PC-9 (cell line): ENCODE results near the gene FBN3. TPM values are rescaled to one million over a fixed set of nuclear protein-coding genes. Genes with fewer than 3 reads are reported as not detected.

ENCODE experiments used
- BruUV-seq: library from RNA; stranded (reverse); fragments of 400-500 nt; replicated peaks from 2 replicates; lab custom pipeline; 2021; lab: Mats Ljungman, UMichigan
- CTCF ChIA-PET: fragments of 300-600 bp; sonication (Branson Sonifier 250); formaldehyde crosslinking; loops from one replicate; lab custom pipeline; 2022; ENCODE audit warnings: antibody characterized with exemption; lab: Charles Lee
- POLR2A ChIA-PET: fragments of 300-600 bp; sonication (Branson Sonifier 250); formaldehyde crosslinking; loops from one replicate; lab custom pipeline; 2022; ENCODE audit warnings: antibody characterized with exemption; ENCODE audit not compliant: unreplicated experiment; lab: Charles Lee
- DNase-seq, 2 experiments: peaks; one replicate each; pipeline versions ENCODE4 v3.0.0 to v3.0.0-alpha.2; 2015 to 2022; ENCODE audit warnings: mixed read lengths in 1 of 2
- H2AFZ ChIP-seq: fragments of 200-600 bp; sonication (generic); 2 replicates; pipeline ENCODE4 v1.8.1; 2017; ENCODE audit warnings: antibody characterized with exemption
- H3F3A ChIP-seq: fragments of 200-600 bp; sonication (generic); 2 replicates; pipeline ENCODE4 v1.8.1; 2017; ENCODE audit warnings: antibody characterized with exemption, mild to moderate bottlenecking, low read depth; ENCODE audit not compliant: insufficient read depth
- H3K27ac ChIP-seq: fragments of 200-600 bp; sonication (generic); 2 replicates; pipeline ENCODE4 v1.6.1; 2016; ENCODE audit warnings: mixed run types
- H3K27me3 ChIP-seq: fragments of 200-600 bp; sonication (generic); 2 replicates; pipeline ENCODE4 v1.6.1; 2016; ENCODE audit warnings: low read depth, mixed run types; ENCODE audit not compliant: insufficient read depth
- H3K36me3 ChIP-seq: fragments of 200-600 bp; sonication (generic); 2 replicates; pipeline ENCODE4 v1.6.1; 2016; ENCODE audit warnings: low read depth, mixed run types
- H3K4me1 ChIP-seq: fragments of 200-600 bp; sonication (generic); replicated peaks from 2 replicates; pipeline ENCODE4 v1.6.1; 2016; ENCODE audit warnings: mixed run types; ENCODE audit not compliant: insufficient read depth
- H3K4me2 ChIP-seq: fragments of 200-600 bp; sonication (generic); 2 replicates; pipeline ENCODE4 v1.6.1; 2017; ENCODE audit warnings: mixed run types
- H3K4me3 ChIP-seq: fragments of 200-600 bp; sonication (generic); 2 replicates; pipeline ENCODE4 v1.6.1; 2016; ENCODE audit warnings: mixed run types
- H3K79me2 ChIP-seq: fragments of 200-600 bp; sonication (generic); 2 replicates; pipeline ENCODE4 v1.6.1; 2017; ENCODE audit warnings: low read depth, mixed run types
- H3K9me2 ChIP-seq: fragments of 200-600 bp; sonication (generic); 2 replicates; pipeline ENCODE4 v1.8.1; 2017; ENCODE audit warnings: mild to moderate bottlenecking; ENCODE audit not compliant: insufficient read depth
- H3K9me3 ChIP-seq: fragments of 200-600 bp; sonication (generic); 2 replicates; pipeline ENCODE4 v1.8.1; 2016; ENCODE audit warnings: low read depth; ENCODE audit not compliant: insufficient read depth
- H4K20me1 ChIP-seq: fragments of 200-600 bp; sonication (generic); 2 replicates; pipeline ENCODE4 v1.8.1; 2017; ENCODE audit not compliant: insufficient read depth
- EZH2 ChIP-seq: fragments of 200-600 bp; sonication (generic); IDR thresholded peaks from 2 replicates; pipeline ENCODE4 v1.8.0; 2017; ENCODE audit warnings: antibody characterized with exemption, low read depth
- intact Hi-C: fragments of 100-400 bp; cut with micrococcal nuclease; formaldehyde crosslinking; loops from one replicate; pipeline ENCODE4 v1.10.0; 2022; ENCODE audit not compliant: unreplicated experiment
- total RNA-seq: library from RNA; stranded (reverse); gene quantifications from 2 replicates; pipeline ENCODE4 v1.2.3, GENCODE V29; 2021
- TF ChIP-seq, protein P1 (sequence below): fragments of 200-600 bp; sonication (generic); conservative IDR thresholded peaks from 2 replicates; pipeline ENCODE4 v1.6.1; 2017; ENCODE audit warnings: mixed run types, antibody characterized with exemption, mild to moderate bottlenecking, moderate library complexity

FBN3 gene
- total RNA-seq, 1 experiment from 2014 or later, result not detected

DNA sequence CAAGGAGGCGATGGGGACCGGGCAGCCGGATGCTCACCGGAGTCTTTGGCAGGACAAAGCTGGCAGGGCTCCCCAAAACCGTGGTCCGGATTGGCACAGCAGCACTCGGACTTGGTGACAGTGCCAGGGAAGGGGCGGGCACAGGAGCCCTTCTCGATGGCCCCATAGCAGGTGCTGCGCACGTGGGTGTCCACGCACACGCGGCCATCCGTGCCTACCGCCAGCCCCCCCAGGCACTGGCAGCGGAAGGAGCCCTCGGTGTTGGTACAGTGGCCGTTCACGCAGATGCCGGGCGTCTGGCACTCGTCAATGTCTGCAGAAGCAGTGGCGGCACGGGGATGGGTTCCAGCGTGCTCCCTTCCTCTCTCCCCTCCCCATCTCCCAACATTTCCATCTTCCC, 17.9 kb downstream of the FBN3 start:
- DNase-seq, result no peak
- H3K27me3 ChIP-seq, result peaks cover 72% of the 10 kb centered on the region
- no peak for TF ChIP-seq EZH2
- TF ChIP-seq, protein P1, sequence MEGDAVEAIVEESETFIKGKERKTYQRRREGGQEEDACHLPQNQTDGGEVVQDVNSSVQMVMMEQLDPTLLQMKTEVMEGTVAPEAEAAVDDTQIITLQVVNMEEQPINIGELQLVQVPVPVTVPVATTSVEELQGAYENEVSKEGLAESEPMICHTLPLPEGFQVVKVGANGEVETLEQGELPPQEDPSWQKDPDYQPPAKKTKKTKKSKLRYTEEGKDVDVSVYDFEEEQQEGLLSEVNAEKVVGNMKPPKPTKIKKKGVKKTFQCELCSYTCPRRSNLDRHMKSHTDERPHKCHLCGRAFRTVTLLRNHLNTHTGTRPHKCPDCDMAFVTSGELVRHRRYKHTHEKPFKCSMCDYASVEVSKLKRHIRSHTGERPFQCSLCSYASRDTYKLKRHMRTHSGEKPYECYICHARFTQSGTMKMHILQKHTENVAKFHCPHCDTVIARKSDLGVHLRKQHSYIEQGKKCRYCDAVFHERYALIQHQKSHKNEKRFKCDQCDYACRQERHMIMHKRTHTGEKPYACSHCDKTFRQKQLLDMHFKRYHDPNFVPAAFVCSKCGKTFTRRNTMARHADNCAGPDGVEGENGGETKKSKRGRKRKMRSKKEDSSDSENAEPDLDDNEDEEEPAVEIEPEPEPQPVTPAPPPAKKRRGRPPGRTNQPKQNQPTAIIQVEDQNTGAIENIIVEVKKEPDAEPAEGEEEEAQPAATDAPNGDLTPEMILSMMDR, result no peak
- intact Hi-C loops, result no loop called here
- no peaks in the 10 kb centered on the region for H3K79me2 ChIP-seq
- H3K4me1 ChIP-seq, result no peaks in the 10 kb centered on the region
- no peaks in the 10 kb centered on the region for H3K9me2 ChIP-seq
- H3K36me3 ChIP-seq, result no peaks in the 10 kb centered on the region
- ChIA-PET POLR2A (no interaction called here), CTCF (interaction anchor here (0.7 kb wide), 1 partner anchor 48 kb away, joined by 5 read pairs; no protein-coding TSS in a partner anchor)
- H3K4me3 ChIP-seq, result no peak overlapping the region
- H4K20me1 ChIP-seq, result no peaks in the 10 kb centered on the region
- H3K4me2 ChIP-seq, result no peak overlapping the region
- BruUV-seq, result no TSS peak
- no peak overlapping the region for H2AFZ ChIP-seq
- no peaks in the 10 kb centered on the region; the same call in 1 of the 2 replicates for H3F3A ChIP-seq
- H3K27ac ChIP-seq, result no peak overlapping the region
- no peaks in the 10 kb centered on the region for H3K9me3 ChIP-seq

DNA sequence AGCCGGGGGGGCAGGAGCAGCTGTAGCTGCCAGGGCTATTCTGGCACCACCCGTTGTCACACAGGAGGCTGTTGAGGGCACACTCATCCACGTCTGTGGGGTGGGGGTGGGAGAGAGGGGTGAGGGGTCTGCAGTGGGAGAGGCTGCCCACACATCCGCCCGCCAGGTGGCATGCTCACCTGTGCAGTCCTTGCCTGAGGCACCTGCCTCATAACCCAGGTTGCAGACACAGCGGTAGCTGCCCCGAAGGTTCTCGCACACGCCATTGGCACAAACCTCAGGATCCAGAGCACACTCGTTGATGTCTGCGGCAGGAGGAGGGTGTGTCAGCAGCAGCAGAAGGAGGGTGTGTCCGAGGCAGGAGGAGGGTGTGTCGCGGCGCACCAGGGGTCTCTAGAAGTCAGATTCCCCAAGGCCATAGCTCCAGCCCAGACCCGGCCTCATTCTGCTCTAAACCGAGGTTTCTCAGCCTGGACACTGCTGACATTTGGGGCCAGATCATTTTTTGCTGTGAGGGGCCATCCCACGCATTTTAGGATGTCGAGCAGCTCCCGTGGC, 20.3 kb downstream of the FBN3 start:
- H3F3A ChIP-seq, result no peaks in the 10 kb centered on the region; the same call in 1 of the 2 replicates
- DNase-seq, result no peak
- no peaks in the 10 kb centered on the region for H3K36me3 ChIP-seq
- intact Hi-C loops, result no loop called here
- peaks cover 96% of the 10 kb centered on the region for H3K27me3 ChIP-seq
- no peaks in the 10 kb centered on the region for H3K79me2 ChIP-seq
- H3K4me1 ChIP-seq, result no peaks in the 10 kb centered on the region
- no peak overlapping the region for H3K4me3 ChIP-seq
- H3K27ac ChIP-seq, result no peak overlapping the region
- no peak overlapping the region for H2AFZ ChIP-seq
- POLR2A ChIA-PET, result no interaction called here
- no peaks in the 10 kb centered on the region for H3K9me3 ChIP-seq
- CTCF ChIA-PET, result no interaction called here
- H4K20me1 ChIP-seq, result no peaks in the 10 kb centered on the region
- no peaks in the 10 kb centered on the region for H3K9me2 ChIP-seq
- TF ChIP-seq, protein P1, result no peak; the same call in 1 of the 2 replicates
- TF ChIP-seq EZH2, result no peak
- no TSS peak for BruUV-seq
- no peak overlapping the region for H3K4me2 ChIP-seq

DNA sequence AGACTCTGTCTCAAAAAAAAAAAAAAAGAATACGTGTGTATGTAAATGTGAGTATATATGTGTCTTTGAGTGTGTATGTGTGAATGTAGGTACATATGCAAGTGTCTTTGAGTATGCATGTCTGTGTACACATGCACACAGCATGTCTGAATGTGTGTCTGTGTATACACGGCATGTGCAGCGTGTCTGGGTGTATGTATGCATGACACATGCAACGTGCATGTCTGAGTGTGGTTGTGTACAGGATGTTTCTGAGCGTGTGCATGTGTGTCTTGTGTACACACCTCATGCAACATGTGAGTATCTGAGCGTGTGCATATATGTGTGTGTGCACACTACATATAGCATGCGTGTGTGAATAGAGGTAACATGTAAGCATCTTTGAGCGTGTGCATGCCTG, 20.8 kb downstream of the FBN3 start:
- Histone ChIP-seq H3K4me2 (no peak overlapping the region), H3K79me2 (no peaks in the 10 kb centered on the region), H3K27ac (no peak overlapping the region), H3K27me3 (peaks cover 99% of the 10 kb centered on the region), H3F3A (no peaks in the 10 kb centered on the region; the same call in 1 of the 2 replicates), H3K9me3 (no peaks in the 10 kb centered on the region), H2AFZ (no peak overlapping the region), H3K9me2 (no peaks in the 10 kb centered on the region), H4K20me1 (no peaks in the 10 kb centered on the region), H3K4me1 (no peaks in the 10 kb centered on the region), H3K4me3 (no peak overlapping the region), H3K36me3 (no peaks in the 10 kb centered on the region)
- no peak for DNase-seq
- ChIA-PET CTCF (no interaction called here), POLR2A (no interaction called here)
- BruUV-seq, result no TSS peak
- intact Hi-C loops, result no loop called here
- TF ChIP-seq, protein P1, result no peak
- TF ChIP-seq EZH2, result no peak
